Chondrocyte (in vitro differentiated cells): ENCODE data around the gene SMDT1. TPM values are rescaled to one million over a fixed set of nuclear protein-coding genes. Genes with fewer than 3 reads are reported as not detected.

Source experiments
- DNase-seq: peaks from one replicate; pipeline ENCODE4 v3.0.0; 2021; ENCODE audit warnings: mixed read lengths, low spot score
- H3K27ac Mint-ChIP-seq: one replicate; pipeline ENCODE4 v1.8.0; 2021; ENCODE audit warnings: mild to moderate bottlenecking, moderate library complexity, mixed read lengths; ENCODE audit not compliant: unreplicated experiment
- H3K27me3 Mint-ChIP-seq: 2 replicates; pipeline ENCODE4 v1.8.0; 2021; ENCODE audit warnings: low read depth, mixed read lengths
- H3K36me3 Mint-ChIP-seq: 2 replicates; pipeline ENCODE4 v1.8.0; 2021; ENCODE audit warnings: low read depth, mixed read lengths
- H3K4me1 Mint-ChIP-seq: 2 replicates; pipeline ENCODE4 v1.8.0; 2021; ENCODE audit warnings: low read depth, mild to moderate bottlenecking, mixed read lengths
- H3K4me3 Mint-ChIP-seq: one replicate; pipeline ENCODE4 v1.8.0; 2021; ENCODE audit warnings: mild to moderate bottlenecking, moderate library complexity, mixed read lengths; ENCODE audit not compliant: unreplicated experiment
- H3K9me3 Mint-ChIP-seq: 2 replicates; pipeline ENCODE4 v1.8.0; 2021; ENCODE audit warnings: low read depth, mixed read lengths
- CTCF ChIP-seq: fragments of 200-600 bp; sonication (generic); IDR thresholded peaks from 2 replicates; pipeline ENCODE4 v1.5.0; 2021; ENCODE audit warnings: antibody characterized with exemption, mild to moderate bottlenecking, moderate library complexity
- total RNA-seq: library from RNA; stranded (reverse); gene quantifications from 3 replicates; pipeline ENCODE4 v1.2.1, GENCODE V29; 2021

Gene SMDT1
- total RNA-seq, 1 donor from 2014 or later, result 55.0 TPM

- no peaks in the 10 kb centered on the region for H3K9me3 Mint-ChIP-seq
- DNase-seq, result no peak
- H3K27ac Mint-ChIP-seq, result no peak overlapping the region
- H3K27me3 Mint-ChIP-seq, result no peaks in the 10 kb centered on the region
- H3K4me1 Mint-ChIP-seq, result peaks cover 19% of the 10 kb centered on the region
- no peak for TF ChIP-seq CTCF
- no peak overlapping the region for H3K4me3 Mint-ChIP-seq
- peaks cover 3% of the 10 kb centered on the region for H3K36me3 Mint-ChIP-seq
These were observed 2.6 kb upstream of the SMDT1 start for GRCh38 chr22:42076764-42077485.

DNA sequence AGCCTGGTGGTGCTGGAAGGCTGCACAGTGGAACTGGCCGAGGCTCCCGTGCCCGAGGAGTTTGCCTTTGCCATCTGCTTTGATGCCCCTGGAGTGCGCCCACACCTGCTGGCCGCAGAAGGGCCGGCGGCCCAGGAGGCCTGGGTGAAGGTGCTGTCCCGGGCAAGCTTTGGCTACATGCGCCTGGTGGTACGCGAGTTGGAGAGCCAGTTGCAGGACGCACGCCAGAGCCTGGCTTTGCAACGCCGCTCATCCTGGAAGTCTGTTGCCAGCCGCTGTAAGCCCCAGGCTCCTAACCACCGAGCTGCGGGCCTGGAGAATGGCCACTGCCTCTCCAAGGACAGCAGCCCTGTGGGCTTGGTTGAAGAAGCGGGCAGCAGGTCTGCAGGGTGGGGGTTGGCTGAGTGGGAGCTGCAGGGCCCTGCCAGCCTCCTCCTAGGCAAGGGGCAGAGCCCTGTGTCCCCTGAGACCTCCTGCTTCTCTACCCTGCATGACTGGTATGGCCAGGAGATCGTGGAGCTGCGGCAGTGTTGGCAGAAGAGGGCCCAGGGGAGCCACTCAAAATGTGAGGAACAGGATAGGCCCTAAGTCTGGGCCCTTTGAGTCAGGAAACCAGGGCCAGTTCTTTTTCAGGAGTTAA is 1.9 kb upstream of the SMDT1 start:
- no peak for TF ChIP-seq CTCF
- peaks cover 6% of the 10 kb centered on the region for H3K36me3 Mint-ChIP-seq
- no peaks in the 10 kb centered on the region for H3K9me3 Mint-ChIP-seq
- DNase-seq, result no peak
- H3K27me3 Mint-ChIP-seq, result no peaks in the 10 kb centered on the region
- no peak overlapping the region for H3K27ac Mint-ChIP-seq
- H3K4me3 Mint-ChIP-seq, result no peak overlapping the region
- peaks cover 22% of the 10 kb centered on the region for H3K4me1 Mint-ChIP-seq

DNA sequence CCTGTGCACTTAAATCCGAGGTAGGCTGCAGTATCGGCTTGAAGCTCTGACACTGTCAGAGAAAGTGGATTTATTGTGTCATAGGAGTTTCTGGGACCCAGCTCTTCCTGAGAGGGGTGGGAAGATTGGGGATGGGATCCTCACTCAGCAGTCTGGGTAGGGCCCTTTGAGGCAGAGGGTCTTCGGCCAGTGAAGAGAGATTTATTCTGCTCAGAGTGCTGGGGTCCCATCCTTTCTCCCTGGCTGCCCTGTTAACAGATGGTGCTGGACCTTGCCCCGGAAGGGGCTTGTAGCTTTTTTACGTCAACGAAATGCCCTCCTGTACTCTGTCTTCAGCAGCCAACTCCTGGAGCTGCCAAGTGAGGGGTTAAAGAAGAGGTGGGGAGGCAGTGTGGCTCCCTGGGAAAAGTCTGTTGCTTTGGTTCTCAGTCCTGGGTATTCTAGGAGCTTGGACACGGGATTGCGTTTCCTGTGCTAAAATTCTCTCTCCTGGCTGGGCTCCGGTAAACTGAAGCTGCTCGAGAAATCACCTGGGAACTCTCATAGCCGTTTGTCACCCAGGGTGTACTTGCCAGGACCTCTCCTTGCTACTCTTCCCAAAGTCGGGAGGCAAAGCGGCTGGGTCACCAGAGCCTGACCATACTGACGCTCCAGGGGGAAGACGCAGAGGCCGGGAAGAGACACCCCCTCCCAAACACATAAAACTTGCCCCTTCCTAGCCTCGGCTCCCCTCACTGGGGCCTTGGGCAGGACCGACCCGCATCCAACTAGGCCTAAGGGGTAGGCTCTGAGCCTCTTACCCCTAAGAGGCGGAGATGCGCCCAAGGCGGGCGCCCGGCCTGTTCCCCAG is 806 bp upstream of the SMDT1 start:
- Mint-ChIP-seq H3K27me3 (no peaks in the 10 kb centered on the region), H3K36me3 (peaks cover 8% of the 10 kb centered on the region), H3K4me3 (peak overlapping the region; percentile 86), H3K4me1 (peaks cover 23% of the 10 kb centered on the region), H3K27ac (peak overlapping the region; percentile 97), H3K9me3 (no peaks in the 10 kb centered on the region)
- no peak for TF ChIP-seq CTCF
- DNase-seq, result no peak

DNA sequence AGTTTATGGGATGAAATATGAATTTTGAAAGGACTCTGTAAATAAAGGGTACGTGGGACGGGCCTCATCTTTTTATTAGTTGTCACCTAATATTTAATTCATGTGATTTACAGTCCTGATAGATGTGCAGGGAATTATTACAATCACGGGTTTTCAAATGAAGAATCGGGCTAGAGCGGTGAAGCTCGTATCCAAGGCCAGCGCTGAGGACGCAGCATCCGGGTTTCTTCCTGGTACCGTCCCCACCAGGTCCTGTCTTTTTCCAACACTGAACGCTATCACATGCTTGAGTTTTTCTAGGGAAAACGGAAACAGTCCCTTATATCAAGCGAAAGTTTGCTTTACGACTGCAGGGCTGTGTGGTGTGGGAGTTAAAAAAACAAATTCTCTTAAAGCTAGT is 787 bp downstream of the SMDT1 start:
- Mint-ChIP-seq H3K27ac (peak overlapping the region; percentile 97), H3K4me3 (peak overlapping the region; percentile 86), H3K9me3 (no peaks in the 10 kb centered on the region), H3K4me1 (peaks cover 23% of the 10 kb centered on the region), H3K27me3 (no peaks in the 10 kb centered on the region), H3K36me3 (peaks cover 14% of the 10 kb centered on the region)
- DNase-seq, result no peak
- no peak for TF ChIP-seq CTCF

GRCh38 chr22:42083119-42083518 is 3.6 kb downstream of the SMDT1 start:
- H3K27me3 Mint-ChIP-seq, result no peaks in the 10 kb centered on the region
- H3K4me1 Mint-ChIP-seq, result peaks cover 23% of the 10 kb centered on the region
- DNase-seq, result no peak
- peaks cover 23% of the 10 kb centered on the region for H3K36me3 Mint-ChIP-seq
- no peak for TF ChIP-seq CTCF
- no peak overlapping the region for H3K4me3 Mint-ChIP-seq
- H3K9me3 Mint-ChIP-seq, result no peaks in the 10 kb centered on the region
- H3K27ac Mint-ChIP-seq, result no peak overlapping the region
